NCI-H187 treated with DMSO at 0.1 percent for 48 hours (cell line): Measurements from ENCODE around the gene DPY30.
"Not testable (repeated sequence)": the region's sequence is repeated elsewhere in the genome, so short reads cannot be mapped to it uniquely, and the experiment has no call there.

Source experiments
- DNase-seq: peaks from one replicate; lab custom pipeline; 2025; lab: John Stamatoyannopoulos, UW

Gene DPY30

DNA sequence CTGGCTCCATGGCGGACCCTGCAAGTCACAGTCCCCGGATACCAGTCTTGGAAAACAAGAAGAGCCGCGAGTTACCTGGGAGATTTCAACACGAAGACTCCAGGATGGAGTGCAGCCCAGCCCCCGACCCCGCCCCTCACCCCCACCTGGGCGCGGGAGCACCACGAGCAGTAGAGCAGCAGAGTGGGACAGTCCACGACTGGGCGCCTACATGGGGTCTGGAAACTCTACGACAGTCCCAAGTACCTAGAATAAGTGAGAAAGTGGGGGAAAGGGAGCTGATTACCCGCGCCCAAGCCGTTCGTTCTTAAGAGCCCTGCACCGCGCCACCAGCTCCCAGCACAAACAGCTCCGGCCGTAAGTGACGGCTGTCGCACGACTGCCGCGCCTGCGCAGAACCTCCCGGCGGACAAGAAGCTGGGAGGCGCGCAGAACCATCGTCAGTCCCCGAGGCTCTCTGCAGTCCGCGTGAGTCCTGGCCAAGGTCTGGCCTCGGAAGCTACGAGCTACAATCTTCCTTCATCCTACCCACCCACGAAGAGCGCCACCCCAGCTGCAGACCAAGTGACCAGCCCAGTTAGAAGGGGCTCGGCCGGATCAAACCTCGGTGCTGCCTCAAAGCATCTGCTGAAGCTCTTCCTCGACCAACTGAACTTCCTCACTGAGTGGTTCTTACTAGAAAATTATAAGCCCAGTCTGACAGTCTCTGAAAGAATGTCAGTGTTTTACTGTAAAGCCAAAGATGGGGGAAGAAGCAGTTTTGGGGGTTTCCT lies at the start of gene DPY30:
TSS of gene DPY30 (minus strand) at position 359 of the 773 bp plus-strand sequence. CDS start at position 10, 349 bp downstream.
- DNase-seq = peak; percentile 63

DNA sequence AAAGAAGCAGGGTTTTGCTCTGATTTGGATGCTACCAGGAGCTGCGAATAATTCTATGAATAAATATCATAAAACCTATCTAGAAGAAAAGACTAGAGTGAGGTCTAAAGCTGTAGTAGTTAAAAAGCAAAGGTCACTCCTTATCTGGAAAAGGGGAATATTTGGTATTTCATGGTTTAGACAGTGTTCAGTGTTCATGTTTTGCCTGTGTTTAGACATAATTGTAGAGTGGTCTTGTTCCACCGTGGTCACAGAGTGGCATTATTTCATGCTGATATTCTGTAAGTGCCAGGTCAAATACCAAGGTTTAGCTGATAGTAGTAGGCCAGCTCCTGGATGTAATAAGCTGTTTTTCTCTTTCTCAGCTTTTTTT lies 34.5 kb upstream of the DPY30 start:
- no peak for DNase-seq

DNA sequence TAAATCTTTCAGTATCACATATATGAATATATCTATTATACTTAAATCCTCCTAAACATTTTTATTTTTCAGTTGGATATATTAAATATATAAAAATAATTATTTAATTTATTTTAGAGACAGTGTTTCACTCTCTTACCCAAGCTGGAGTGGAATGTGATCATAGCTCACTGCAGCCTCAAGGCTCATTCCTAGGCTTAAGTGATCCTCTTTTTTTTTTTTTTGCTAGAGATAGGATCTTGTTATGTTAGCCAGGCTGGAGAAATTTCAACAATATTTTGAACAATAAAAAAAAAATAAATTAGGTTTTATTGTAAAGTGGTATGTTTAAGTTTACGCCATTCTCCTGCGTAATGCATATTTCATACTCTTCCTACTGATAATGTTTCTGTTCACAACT lies 27.9 kb upstream of the DPY30 start:
- DNase-seq = no peak

DNA sequence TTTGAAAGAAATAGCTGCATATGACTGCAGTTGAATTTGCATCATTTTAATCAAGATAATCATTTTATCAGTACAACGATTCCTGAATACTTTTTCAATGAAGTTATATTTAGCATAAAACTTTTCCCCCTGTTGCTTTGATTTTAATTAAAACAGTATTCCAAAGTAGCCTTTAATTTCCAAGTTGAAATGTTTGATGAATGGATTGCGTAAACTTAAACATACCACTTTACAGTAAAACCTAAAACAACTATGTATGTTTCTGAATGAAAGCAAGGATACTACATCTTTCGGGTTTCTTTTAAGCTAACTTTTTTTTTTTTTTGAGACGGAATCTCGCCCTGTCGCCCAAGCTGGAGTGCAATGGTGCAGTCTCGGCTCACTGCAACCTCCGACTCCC lies 25.1 kb upstream of the DPY30 start:
- no peak for DNase-seq

DNA sequence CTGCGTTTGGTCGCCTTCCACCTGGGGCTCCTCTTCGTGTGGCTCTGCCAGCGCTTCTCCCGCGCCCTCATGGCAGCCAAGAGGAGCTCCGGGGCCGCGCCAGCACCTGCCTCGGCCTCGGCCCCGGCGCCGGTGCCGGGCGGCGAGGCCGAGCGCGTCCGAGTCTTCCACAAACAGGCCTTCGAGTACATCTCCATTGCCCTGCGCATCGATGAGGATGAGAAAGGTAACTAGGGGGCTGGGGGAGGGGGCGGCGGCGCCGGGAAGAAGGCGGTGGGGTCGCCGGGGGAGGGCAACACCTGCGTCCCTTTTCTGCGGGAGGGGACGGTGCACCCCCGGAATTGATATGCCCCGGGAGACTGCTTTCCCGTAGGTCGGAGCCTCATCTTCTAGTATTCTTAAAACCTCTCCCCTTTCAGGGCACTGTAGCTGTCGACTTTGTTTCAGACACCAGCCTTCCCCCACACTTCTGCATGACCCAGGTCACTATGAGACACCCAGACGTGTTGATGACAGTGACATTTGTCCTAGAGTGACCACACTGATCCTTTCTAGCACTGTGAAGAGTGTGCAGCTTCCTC lies 24.5 kb upstream of the DPY30 start:
- no peak for DNase-seq

DNA sequence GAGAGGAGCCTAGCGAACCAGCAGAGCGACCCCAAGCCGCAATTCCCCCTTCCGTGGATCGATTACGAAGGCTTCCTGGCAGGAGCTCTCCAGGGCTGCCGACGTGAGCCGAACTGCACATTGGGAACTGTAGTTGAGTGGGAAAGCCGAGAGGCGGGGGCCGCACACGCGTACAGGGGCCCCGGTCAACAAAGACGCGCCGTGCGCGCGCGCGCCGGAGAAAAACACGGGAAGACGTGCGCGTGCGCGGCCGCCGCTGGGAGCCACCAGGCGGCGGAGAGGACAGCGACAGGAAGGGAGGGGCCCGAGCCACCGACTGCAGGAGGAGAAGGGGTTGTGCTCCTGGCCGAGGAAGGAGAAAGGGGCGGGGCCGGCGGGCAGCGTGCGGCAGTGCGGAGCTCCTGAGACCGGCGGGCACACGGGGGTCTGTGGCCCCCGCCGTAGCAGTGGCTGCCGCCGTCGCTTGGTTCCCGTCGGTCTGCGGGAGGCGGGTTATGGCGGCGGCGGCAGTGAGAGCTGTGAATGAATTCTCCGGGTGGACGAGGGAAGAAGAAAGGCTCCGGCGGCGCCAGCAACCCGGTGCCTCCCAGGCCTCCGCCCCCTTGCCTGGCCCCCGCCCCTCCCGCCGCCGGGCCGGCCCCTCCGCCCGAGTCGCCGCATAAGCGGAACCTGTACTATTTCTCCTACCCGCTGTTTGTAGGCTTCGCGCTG lies 23.9 kb upstream of the DPY30 start, which contains the start of gene SPAST:
TSS of gene SPAST (plus strand) at position 247 of the 711 bp plus-strand sequence. CDS start at position 523, 276 bp downstream.
- peak; percentile 97 for DNase-seq

DNA sequence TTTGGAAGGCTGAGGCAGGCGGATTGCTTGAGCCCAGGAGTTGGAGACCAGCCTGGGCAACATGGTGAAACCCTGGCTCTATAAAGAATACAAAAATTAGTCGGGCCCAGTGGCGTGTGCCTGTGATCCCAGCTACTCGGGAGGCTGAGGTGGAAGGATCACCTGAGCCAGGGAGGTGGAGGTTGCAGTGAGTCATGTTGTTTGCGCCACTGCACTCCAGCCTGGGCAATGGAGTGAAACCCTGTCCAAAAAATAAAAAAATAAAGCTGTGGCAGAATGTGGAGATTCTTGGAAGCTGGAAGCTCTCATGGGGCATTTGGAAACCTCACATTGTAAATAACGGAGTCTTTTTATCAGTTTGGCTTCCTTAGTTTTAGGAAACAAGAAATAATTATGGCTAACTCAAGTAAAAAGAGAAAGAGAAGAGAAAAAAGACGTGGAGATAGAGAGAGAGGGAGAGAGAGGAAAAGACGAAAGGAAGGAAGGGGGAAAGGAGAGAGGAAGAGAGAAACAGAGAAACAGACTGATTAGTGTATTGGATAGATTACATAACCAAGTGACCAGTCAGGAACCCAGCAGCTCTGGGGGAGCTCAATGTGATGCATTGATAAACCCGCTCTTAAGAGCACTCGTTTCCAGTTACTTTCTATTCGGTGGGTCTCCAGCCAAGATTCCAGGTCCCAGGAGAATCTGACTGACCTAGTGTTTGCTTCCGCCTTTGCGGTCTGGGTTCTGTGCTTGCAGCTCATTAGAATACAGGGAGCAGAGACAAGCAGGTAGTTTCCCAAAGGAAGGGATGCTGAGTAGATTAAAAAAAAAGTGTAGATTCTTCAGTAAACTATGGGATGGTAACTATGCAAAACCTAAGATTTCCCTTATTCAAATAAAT lies 22.6 kb upstream of the DPY30 start:
- DNase-seq = peak; percentile 23

DNA sequence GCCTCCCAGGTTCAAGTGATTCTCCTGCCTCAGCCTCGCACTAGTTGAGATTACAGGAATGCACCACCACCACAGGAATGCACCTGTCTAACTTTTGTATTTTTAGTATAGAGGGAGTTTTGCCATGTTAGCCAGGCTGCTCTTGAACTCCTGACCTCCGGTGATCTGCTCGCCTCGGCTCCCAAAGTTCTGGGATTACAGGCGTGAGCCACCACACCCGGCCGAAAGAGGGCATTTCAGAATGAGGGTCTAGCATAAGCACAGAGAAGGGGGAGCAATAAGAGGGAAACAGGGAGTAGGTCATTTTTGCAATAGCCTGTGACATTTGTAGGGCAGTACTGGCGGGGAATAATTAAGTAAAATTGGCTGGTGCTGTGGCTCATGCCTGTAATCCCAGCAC lies 21.8 kb upstream of the DPY30 start:
- DNase-seq = no peak

DNA sequence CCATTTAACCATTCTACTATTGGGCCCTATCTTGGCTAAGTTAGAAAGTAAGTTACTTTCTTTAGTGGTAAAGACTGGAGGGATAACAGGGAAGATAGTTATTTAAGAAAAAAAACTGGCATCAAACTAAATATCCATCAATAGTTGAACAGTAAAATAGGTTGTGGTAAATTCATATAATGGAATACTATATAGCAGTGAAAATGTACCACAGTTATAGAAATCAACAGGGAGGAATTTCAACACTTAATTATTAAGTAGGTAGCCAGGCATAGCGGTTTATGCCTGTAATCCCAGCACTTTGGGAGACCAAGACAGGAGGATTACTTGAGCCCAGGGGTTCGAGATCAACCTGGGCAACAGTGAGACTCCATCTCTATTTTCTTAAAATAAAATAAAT lies 20.7 kb upstream of the DPY30 start:
- DNase-seq = no peak

DNA sequence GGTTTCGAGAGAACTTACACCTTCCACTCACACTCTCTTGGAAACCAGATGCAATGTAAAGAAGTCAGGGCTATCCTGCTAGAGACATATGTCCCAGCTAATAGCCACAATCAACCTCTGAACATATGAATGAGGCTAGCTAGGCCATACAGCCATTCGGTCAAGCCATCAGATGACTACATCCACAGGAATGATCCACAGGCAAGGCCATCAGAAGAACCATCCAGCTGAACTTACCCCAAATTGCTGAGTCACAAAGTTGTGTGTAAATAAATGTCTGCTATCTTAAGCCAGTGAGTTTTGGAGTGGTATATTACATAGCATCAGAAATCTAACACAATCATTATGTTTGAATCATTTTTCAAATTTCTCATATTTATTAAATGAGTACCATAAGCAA lies 18.5 kb upstream of the DPY30 start:
- no peak for DNase-seq

DNA sequence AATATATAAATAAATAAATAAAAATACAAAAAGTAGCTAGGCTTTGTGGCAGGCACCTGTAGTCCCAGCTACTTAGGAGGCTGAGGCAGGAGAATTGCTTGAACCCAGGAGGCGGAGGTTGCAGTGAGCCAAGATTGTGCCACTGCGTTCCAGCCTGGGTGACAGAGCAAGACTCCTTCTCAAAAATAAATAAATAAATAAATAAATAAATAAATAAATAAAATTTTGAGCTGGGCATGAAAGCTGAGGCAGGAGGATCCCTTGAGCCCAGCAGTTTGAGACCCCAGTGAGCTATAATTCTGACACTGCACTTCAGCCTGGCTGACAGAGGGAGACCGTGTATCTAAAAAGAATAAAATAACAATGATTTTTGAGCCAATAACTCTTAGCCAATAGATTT lies 15.0 kb upstream of the DPY30 start:
- DNase-seq = not testable (repeated sequence)

DNA sequence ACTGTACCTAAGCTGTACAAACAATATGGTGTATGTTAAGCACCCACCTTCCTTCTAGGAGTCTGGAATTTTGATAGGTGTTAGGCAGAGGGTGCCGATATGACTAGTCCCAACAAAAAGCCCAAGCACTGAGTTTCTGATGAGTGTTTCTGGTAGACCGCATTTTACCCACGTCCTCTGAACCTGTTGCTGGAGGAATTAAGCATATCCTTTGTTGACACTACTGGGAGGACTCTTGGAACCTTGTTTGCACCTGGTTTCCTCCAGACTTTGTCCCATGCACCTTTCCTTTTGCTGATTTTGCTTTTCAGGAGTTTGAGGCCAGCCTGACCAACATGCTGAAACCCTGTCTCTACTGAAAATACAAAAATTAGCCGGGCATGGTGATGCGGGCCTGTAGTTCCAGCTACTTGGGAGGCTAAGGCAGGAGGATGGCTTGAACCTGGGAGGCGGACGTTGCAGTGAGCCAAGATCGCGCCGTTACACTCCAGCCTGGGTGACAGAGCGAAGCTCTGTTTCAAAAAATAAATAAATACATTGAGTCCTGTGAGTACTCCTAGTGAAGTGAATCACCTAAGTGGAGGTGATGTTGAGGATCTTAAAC lies 12.3 kb upstream of the DPY30 start:
- no peak for DNase-seq

DNA sequence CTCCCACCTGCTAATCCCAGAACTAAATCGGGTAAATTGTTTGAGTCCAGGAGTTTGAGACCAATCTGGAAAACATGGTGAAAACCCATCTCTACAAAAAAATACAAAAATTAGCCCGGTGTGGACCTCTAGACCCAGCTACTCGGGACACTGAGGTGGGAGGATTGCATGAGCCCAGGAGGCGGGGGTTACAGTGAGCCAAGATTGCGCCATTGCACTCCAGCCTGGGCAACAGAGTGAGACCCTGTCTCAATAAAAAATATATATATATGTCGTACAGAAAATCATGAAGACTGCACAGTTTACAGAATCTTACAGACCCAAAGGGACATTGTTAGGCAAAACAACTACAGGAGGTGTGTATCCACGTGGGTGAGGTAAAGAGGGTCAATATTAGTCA lies 4.0 kb upstream of the DPY30 start:
- DNase-seq = no peak

DNA sequence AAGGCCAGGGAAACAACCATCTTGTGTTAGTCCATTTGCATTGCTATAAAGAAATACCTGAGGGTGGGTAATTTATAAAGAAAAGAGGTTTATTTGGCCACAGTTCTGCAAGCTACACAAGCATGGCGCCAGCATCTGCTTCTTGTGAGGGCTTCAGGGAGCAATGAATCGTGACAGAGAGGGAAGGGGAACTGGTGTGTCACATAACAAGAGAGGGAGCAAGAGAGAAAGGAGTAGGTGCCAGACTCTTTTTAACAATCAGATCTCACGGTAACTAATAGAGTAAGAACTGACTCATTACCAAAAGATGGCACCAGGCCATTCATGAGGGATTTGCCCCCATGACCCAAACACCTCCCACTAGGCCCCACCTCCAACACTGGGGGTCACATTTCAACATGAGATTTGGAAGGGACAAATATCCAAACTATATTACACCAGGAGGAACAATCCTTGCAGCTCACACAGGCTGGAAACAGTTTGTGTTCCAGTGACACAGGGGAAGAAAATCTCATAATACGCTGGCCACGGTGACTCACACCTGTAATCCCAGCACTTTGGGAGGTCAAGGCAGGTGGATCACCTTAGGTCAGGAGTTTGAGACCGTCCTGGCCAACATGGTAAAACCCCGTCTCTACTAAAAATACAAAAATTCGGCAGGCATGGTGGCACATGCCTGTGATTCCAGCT lies 5.3 kb downstream of the DPY30 start:
- DNase-seq = not testable (repeated sequence)

DNA sequence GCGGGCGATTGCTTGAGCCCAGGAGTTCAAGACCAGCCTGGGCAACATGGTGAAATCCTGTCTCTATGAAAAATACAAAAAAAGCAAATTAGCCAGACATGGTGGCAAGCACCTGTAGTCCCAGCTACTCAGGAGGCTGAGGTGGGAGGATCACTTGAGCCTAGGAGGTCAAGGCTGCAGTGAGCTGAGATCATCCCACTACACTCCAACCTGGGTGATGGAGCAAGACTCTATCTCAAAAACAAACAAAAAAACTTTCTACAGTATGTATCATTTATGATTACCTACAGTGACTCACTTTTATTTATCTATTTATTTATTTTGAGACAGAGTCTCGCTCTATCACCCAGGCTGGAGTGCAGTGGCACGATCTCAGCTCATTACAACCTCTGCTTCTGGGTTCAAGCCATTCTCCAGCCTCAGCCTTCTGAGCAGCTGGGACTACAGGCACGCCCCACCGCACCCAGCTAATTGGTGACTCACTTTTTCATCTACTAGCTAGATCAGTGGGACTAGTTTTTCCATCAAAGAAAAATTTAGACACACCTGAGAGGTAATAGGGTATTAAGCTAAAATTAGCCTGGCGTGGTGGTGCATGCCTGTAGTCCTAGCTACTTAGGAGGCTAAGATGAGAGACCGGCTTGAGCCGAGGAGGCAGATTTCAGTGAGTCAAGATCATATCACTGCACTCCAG lies 20.7 kb downstream of the DPY30 start:
- not testable (repeated sequence) for DNase-seq

DNA sequence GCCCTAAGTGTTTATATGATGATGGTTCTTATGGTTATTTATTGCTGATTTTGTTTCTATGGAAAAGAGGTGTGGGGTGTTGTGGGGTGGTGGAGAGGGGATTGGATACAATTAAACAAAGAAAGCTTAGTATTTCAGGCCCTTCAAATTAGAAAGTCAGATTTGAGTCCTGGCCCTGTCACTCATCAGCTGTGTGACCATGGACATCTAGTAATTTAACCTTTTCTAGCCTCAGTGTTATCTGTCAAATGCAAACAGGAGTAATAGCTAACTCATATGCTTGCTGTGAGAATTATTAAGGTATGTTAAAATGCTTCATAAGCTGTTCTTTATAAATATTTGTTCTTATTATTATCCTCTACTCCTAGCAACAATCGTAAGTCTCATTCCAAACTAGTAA lies 26.7 kb downstream of the DPY30 start:
- no peak for DNase-seq

DNA sequence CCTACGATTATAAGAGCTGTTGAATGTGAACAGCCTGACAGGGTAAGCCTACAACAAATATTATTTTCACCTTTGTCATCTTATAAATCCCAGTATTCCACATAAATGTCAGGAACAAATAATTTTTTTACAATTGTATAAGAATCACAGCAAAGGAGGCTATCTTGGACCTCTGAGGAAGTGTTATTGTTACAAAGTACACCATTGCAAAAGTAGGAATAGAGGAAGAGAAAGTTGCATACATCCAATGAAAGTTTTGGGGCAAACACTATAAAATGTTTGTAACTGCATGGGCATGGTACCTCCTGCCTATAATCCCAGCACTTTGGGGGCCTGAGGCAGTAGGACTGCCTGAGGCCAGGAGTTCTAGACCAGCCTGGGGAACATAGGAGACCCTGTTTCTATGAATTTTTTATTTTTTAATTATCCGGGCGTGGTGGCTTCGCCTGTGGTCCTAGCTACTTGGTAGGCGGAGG lies 28.1 kb downstream of the DPY30 start:
- no peak for DNase-seq

DNA sequence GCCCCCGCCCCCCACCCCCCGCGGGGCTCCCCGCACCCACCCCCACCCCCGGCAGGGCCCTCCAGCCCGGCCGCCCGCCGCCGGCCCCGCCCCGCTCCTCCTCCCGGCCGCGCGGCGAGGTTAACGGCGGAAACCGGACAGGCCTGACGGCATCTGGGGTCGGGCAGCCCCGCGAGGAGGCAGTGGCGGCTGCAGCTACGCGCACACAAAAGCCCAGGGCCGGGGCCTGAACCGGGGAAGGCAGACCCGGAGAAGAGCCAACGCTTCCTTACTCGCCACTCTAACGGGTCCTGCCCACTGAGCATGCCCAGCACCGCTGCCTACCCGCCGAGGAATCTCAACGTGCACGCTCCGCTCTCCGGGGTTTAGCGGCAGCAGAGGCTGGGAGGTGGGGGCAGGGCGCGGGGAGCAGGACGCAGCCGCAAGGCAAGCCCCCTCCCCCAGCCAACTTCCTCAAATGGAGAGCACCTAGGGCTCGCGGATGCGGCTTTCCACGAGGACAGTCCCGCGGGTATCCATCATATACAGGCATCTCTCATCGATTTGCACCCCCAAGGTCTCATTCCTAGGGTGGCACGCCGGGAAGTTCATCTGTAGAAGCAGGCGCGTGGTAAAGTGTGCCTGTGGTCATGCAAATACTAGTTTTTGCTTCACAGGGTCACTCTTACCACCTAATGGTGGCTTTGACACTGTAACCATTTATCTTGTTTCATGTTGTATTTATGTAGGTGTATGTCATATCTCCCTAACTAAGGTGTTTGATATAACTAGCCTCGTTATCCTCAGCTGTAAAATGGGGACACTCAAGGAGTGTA lies 28.7 kb downstream of the DPY30 start, which contains the start of gene MEMO1:
TSS of gene MEMO1 (minus strand) at position 339 of the 815 bp plus-strand sequence. CDS start 761 bp downstream, outside the sequence.
- peak; percentile 69 for DNase-seq

DNA sequence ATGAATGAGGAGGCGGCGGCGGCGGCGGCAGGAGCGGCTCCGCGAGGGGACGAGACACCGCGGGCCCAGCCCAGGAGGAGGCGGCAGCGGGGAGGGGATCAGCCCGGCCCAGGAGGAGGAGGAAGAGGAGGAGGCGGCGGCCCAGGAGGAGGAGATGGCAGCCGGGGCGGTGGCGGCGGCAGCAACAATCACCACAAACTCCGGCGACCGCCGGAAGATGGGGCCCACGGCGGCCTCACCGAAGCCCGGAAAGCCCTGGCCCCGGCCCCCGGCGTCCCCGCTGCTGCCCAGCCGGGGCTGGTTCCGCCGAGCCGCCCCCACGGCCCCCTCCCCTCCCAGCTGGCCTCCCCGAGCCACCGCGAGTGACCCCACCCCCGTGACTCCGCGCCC lies 29.3 kb downstream of the DPY30 start:
- DNase-seq = not testable (repeated sequence)
